ENCODE results near the gene TP63.

DNA sequence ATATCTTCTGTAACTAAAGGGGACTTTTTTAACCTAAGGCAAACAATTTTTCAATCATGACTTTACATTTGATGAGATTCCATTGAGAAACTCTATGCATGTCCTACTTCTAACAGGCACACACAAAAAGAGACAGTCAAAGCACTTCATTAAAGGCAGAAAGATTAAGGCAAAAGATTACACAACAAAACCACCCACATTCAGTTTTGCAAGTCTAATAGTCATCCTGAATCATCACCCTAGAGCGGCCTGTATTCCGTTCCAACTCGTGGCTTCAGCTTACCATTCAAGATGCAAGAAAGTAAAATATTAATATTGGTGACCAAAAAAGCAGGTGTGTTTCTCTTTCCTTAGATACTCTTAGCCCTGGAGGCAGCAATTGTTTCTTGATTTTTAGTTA is 283.6 kb downstream of the TP63 start:
- TF ChIP-seq, protein P1, sequence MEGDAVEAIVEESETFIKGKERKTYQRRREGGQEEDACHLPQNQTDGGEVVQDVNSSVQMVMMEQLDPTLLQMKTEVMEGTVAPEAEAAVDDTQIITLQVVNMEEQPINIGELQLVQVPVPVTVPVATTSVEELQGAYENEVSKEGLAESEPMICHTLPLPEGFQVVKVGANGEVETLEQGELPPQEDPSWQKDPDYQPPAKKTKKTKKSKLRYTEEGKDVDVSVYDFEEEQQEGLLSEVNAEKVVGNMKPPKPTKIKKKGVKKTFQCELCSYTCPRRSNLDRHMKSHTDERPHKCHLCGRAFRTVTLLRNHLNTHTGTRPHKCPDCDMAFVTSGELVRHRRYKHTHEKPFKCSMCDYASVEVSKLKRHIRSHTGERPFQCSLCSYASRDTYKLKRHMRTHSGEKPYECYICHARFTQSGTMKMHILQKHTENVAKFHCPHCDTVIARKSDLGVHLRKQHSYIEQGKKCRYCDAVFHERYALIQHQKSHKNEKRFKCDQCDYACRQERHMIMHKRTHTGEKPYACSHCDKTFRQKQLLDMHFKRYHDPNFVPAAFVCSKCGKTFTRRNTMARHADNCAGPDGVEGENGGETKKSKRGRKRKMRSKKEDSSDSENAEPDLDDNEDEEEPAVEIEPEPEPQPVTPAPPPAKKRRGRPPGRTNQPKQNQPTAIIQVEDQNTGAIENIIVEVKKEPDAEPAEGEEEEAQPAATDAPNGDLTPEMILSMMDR (IDR thresholded peaks at IDR 0.05), result no peak
- no peak for TF ChIP-seq EP300 (IDR thresholded peaks at IDR 0.05; ENCODE audit: low read depth)
- no peak for TF ChIP-seq POLR2A (IDR thresholded peaks at IDR 0.05)
- TF ChIP-seq POLR2AphosphoS5 (IDR thresholded peaks at IDR 0.05), result no peak
